Vagina (tissue), 2 donors: ENCODE results near the gene RNPEPL1. TPM values are rescaled to one million over a fixed set of nuclear protein-coding genes. Genes with fewer than 3 reads are reported as not detected.

Experiments used
- DNase-seq, 2 donors: peaks; one replicate each; pipeline ENCODE4 v3.0.0-alpha.2; 2017; ENCODE audit errors: extremely low spot score in 2 of 2
- H3K27ac ChIP-seq: fragments of 200-600 bp; sonication (generic); one replicate; pipeline ENCODE4 v1.5.1; 2019
- H3K27me3 ChIP-seq: fragments of 200-600 bp; sonication (generic); one replicate; pipeline ENCODE4 v1.5.1; 2019
- H3K36me3 ChIP-seq, 2 donors: fragments of 200-600 bp; sonication (generic); one replicate each; pipeline ENCODE4 v1.5.1; 2017 to 2019
- H3K4me1 ChIP-seq: fragments of 200-600 bp; sonication (generic); one replicate; pipeline ENCODE4 v1.5.1; 2019
- H3K4me3 ChIP-seq, 2 donors: fragments of 200-600 bp; sonication (generic); 1 replicate in 1 of 2; 2 replicates in 1 of 2; pipeline ENCODE4 v1.5.1; 2016 to 2019
- H3K9me3 ChIP-seq: fragments of 200-600 bp; sonication (generic); one replicate; pipeline ENCODE4 v1.5.1; 2019
- POLR2A ChIP-seq, 2 donors: fragments of 450-650 bp; IDR thresholded peaks; one replicate each; pipeline ENCODE4 v1.6.1; 2017; ENCODE audit warnings: antibody characterized with exemption in 2 of 2, mild to moderate bottlenecking in 2 of 2, moderate library complexity in 2 of 2
- POLR2AphosphoS5 ChIP-seq, 2 donors: sonication (generic); formaldehyde crosslinking; IDR thresholded peaks; one replicate each; pipeline ENCODE4 v1.9.0; 2017; ENCODE audit warnings: antibody characterized with exemption in 2 of 2, mild to moderate bottlenecking in 2 of 2, low read depth in 1 of 2; ENCODE audit not compliant: insufficient read depth in 1 of 2
- intact Hi-C: fragments of 100-400 bp; cut with DNase I; formaldehyde crosslinking; loops from one replicate; pipeline ENCODE4 v1.15.1; 2023
- total RNA-seq: library from RNA; depleted of rRNA; stranded (reverse); fragments of >200 nt; gene quantifications from one replicate; pipeline ENCODE4 v1.2.3, GENCODE V29; 2016
- TF ChIP-seq, protein P1 (sequence below), 3 experiments: fragments of 450-650 bp in 2 of 3; fragments of 200-600 bp in 1 of 3; sonication (generic) in 1 of 3; IDR thresholded peaks; one replicate each; pipeline ENCODE4 v1.5.1; 2017 to 2019; ENCODE audit warnings: antibody characterized with exemption in 3 of 3, mild to moderate bottlenecking in 2 of 3, moderate library complexity in 2 of 3

The RNPEPL1 gene
- total RNA-seq, 1 donor from 2014 or later, result 65.1 TPM

DNA sequence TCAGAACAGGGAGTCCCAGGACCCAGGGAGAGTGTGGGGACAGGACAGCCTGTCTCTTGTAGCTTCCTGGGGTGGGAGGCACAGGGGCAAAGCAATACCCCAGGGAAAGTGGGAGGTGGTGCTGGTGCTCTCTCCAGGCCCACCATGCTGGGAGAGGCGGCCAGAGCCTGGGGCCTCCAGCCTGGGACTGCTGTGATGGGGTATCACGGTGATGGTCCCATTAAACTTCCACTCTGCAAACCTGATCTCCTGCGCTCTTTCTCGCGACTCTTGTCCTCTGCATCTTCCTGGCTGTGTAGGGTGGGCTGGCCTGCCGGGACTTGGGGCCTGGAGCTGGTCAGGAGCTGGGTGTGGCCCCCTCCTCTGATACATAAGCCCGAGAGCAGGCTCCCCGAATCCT is 10.2 kb downstream of the RNPEPL1 start:
- TF ChIP-seq POLR2AphosphoS5 (IDR thresholded peaks at IDR 0.05; ENCODE audit: insufficient read depth in 1 of 2, low read depth in 1 of 2), result no peak
- TF ChIP-seq POLR2A (IDR thresholded peaks at IDR 0.05), result no peak
- TF ChIP-seq, protein P1, sequence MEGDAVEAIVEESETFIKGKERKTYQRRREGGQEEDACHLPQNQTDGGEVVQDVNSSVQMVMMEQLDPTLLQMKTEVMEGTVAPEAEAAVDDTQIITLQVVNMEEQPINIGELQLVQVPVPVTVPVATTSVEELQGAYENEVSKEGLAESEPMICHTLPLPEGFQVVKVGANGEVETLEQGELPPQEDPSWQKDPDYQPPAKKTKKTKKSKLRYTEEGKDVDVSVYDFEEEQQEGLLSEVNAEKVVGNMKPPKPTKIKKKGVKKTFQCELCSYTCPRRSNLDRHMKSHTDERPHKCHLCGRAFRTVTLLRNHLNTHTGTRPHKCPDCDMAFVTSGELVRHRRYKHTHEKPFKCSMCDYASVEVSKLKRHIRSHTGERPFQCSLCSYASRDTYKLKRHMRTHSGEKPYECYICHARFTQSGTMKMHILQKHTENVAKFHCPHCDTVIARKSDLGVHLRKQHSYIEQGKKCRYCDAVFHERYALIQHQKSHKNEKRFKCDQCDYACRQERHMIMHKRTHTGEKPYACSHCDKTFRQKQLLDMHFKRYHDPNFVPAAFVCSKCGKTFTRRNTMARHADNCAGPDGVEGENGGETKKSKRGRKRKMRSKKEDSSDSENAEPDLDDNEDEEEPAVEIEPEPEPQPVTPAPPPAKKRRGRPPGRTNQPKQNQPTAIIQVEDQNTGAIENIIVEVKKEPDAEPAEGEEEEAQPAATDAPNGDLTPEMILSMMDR (IDR thresholded peaks at IDR 0.05), result no peak
- DNase-seq, result no peak
- Histone ChIP-seq H3K27me3 (no peaks in the 10 kb centered on the region), H3K9me3 (no peaks in the 10 kb centered on the region), H3K36me3 (peaks cover 0 to 42% of the 10 kb centered on the region in 2 donors), H3K4me3 (no peak overlapping the region), H3K4me1 (peaks cover 39% of the 10 kb centered on the region), H3K27ac (no peak overlapping the region)
- intact Hi-C loops, result no loop called here

DNA sequence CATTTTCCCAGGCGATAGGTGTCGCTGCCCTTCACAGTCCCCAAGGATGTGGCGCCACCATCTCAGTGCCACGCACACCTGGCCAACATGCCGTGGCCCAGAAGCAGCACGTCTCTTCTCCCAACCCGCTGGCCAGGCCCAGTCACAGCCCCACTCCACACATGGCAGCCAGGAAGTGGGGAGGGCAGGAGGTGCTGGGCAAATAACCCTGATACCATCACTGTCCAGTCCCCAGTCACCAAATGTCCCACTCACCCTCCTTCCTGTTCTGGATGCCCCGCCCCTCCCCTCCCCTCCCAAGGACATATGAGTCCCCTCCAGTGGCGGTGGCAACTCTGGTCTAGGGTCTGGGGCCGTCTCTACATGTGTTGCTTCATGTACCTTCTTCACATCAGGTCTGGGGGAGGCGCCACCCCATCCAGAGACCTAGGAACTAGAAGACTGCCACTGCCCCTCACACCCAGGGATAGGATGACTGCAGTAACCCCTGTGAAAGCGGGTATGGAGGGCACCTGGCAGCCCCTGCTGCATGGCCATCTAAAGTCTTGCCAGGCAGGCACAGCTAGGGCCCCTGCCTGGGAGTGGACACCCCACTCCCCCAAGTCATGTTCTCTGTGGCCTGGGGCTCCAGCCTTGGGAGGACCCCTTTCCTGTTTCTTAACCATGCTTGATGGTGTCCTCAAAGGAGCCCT is 10.9 kb downstream of the RNPEPL1 start:
- intact Hi-C loops, result no loop called here
- H3K27ac ChIP-seq, result peak overlapping the region; percentile 70

DNA sequence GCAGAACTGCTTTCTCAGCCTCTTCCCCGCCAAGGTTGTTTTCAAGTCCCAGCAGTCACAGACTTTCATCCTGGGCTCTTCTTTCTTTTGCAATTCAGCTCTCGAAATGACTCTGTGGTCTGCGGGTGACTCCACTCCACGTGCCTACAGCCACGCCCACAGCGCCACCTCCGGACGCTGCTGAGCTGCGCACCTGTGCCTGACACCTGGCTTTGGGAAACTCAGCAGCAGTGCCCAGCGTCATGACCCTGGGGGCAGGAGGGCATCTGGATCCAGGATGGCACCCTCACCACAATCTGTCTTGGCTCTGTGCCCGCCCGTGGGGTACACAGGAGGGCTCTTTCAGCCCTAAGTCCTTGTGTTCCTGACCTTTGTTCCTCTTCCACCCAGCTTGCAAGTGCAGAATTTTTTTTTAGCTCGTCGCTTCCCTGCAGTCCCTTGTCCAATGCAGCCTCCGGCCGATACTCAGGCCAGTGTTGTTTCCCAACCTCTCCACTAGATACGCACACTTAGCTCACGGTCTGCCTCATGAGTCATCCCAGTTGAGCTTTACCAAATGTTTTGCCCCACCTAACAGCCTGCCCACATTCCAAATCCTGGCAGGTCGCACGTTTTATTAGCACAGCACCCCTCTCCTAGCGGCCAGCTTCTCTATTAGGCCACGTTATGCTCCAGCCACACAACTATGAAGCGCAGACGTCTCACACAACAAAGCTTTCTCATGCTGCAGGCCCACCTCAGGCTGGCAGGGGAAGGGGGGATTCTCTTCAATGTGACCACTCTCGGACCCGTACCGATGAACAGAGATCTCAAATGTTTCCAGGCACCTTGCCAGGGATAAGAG is 11.7 kb downstream of the RNPEPL1 start:
- Histone ChIP-seq H3K4me3 (no peak overlapping the region), H3K9me3 (no peaks in the 10 kb centered on the region), H3K27me3 (no peaks in the 10 kb centered on the region), H3K36me3 (peaks cover 0 to 35% of the 10 kb centered on the region in 2 donors), H3K27ac (peak overlapping the region; percentile 70), H3K4me1 (peaks cover 53% of the 10 kb centered on the region)
- intact Hi-C loops, result no loop called here
- TF ChIP-seq POLR2A (IDR thresholded peaks at IDR 0.05) (no peak), POLR2AphosphoS5 (IDR thresholded peaks at IDR 0.05; ENCODE audit: insufficient read depth in 1 of 2, low read depth in 1 of 2) (peak; percentile 37 to 46)
- TF ChIP-seq, protein P1 (IDR thresholded peaks at IDR 0.05), result peak in 2 of 3 experiments; percentile 8 to 22
- DNase-seq, result peak in 1 of 2 donors; percentile 95

More for the DNA sequence above, 10.9 kb downstream of the RNPEPL1 start:
- peaks cover 45% of the 10 kb centered on the region for H3K4me1 ChIP-seq
- no peaks in the 10 kb centered on the region for H3K9me3 ChIP-seq
- TF ChIP-seq POLR2A (IDR thresholded peaks at IDR 0.05) (no peak), POLR2AphosphoS5 (IDR thresholded peaks at IDR 0.05; ENCODE audit: insufficient read depth in 1 of 2, low read depth in 1 of 2) (no peak)
- TF ChIP-seq, protein P1 (IDR thresholded peaks at IDR 0.05), result no peak
- DNase-seq, result no peak
- H3K4me3 ChIP-seq, result no peak overlapping the region
- H3K27me3 ChIP-seq, result no peaks in the 10 kb centered on the region
- H3K36me3 ChIP-seq, result peaks cover 0 to 41% of the 10 kb centered on the region in 2 donors

DNA sequence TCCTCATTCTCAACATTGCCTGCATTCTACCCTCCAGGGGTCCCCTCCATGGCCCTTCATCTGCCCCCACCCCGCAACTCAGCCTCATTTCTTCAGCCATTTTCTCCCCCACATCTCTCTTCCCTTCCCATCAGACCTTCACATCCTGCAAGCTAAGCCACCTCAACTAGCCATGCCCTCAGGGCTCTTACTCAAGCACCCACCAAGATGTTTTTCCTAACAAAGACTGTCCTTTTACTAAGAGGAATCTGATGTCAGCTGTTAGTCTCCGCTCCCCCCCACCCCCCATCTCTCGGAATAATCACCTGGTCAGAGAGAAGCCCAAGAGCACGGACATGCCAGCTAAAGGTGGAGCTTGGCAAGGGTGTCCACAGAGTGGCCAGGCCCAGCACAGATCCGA is 13.5 kb downstream of the RNPEPL1 start:
- H3K27me3 ChIP-seq, result no peaks in the 10 kb centered on the region
- TF ChIP-seq POLR2AphosphoS5 (IDR thresholded peaks at IDR 0.05; ENCODE audit: insufficient read depth in 1 of 2, low read depth in 1 of 2) (no peak), POLR2A (IDR thresholded peaks at IDR 0.05) (no peak)
- TF ChIP-seq, protein P1 (IDR thresholded peaks at IDR 0.05), result no peak
- intact Hi-C loops, result no loop called here
- DNase-seq, result no peak
- H3K27ac ChIP-seq, result no peak overlapping the region
- peaks cover 53% of the 10 kb centered on the region for H3K4me1 ChIP-seq
- peaks cover 0 to 23% of the 10 kb centered on the region in 2 donors for H3K36me3 ChIP-seq
- no peak overlapping the region for H3K4me3 ChIP-seq
- no peaks in the 10 kb centered on the region for H3K9me3 ChIP-seq
